Ectodermal cell (in vitro differentiated cells): ENCODE measurements around the gene ANKRD44.
"Not testable (repeated sequence)": the region's sequence is repeated elsewhere in the genome, so short reads cannot be mapped to it uniquely, and the experiment has no call there.

Source experiments
- H3K27ac ChIP-seq: 2 replicates; pipeline ENCODE4 v1.7.0; 2013; ENCODE audit warnings: mild to moderate bottlenecking, low read depth, low read length; ENCODE audit not compliant: insufficient read depth, poor library complexity, severe bottlenecking
- H3K27me3 ChIP-seq: 2 replicates; pipeline ENCODE4 v1.7.0; 2013; ENCODE audit warnings: mild to moderate bottlenecking, low read length; ENCODE audit not compliant: insufficient read depth, control insufficient read depth, poor library complexity, severe bottlenecking
- H3K36me3 ChIP-seq: one replicate; pipeline ENCODE4 v1.7.0; 2013; ENCODE audit warnings: low read length; ENCODE audit not compliant: control insufficient read depth, insufficient read depth
- H3K4me1 ChIP-seq: one replicate; pipeline ENCODE4 v1.7.0; 2013; ENCODE audit warnings: low read length; ENCODE audit not compliant: control insufficient read depth, insufficient read depth
- H3K4me3 ChIP-seq: 2 replicates; pipeline ENCODE4 v1.7.0; 2013; ENCODE audit warnings: low read depth, low read length, control low read depth; ENCODE audit not compliant: insufficient read depth
- H3K9me3 ChIP-seq: 2 replicates; pipeline ENCODE4 v1.7.0; 2013; ENCODE audit warnings: mild to moderate bottlenecking, low read length, moderate library complexity; ENCODE audit not compliant: control insufficient read depth
- WGBS, 2 experiments: methylation state at CpG; one replicate each; pipeline ENCODE4 v1.1.7; 2013; ENCODE audit warnings: missing lambda C conversion rate in 2 of 2; 5-methylcytosine and 5-hydroxymethylcytosine counted together

ANKRD44 gene

GRCh38 chr2:197292619-197293018 is 18.0 kb downstream of the ANKRD44 start:
- no peak overlapping the region for H3K27ac ChIP-seq
- H3K27me3 ChIP-seq: no peaks in the 10 kb centered on the region
- 90 to 95% methylated on average over 2 of the region's 2 CpGs for WGBS, 2 experiments
- H3K4me1 ChIP-seq: no peaks in the 10 kb centered on the region
- no peaks in the 10 kb centered on the region for H3K9me3 ChIP-seq
- no peak overlapping the region for H3K4me3 ChIP-seq
- no peaks in the 10 kb centered on the region for H3K36me3 ChIP-seq

GRCh38 chr2:197287596-197287932 is 23.0 kb downstream of the ANKRD44 start:
- not testable (repeated sequence) for H3K27ac ChIP-seq, H3K36me3 ChIP-seq, H3K27me3 ChIP-seq, H3K4me3 ChIP-seq, H3K9me3 ChIP-seq, H3K4me1 ChIP-seq
- WGBS, 2 experiments: 90 to 92% methylated on average over 7 of the region's 7 CpGs

GRCh38 chr2:197286805-197287595 is 23.6 kb downstream of the ANKRD44 start:
- H3K9me3 ChIP-seq: no peaks in the 10 kb centered on the region
- no peak overlapping the region for H3K4me3 ChIP-seq
- H3K4me1 ChIP-seq: no peaks in the 10 kb centered on the region
- H3K36me3 ChIP-seq: no peaks in the 10 kb centered on the region
- H3K27ac ChIP-seq: no peak overlapping the region
- no peaks in the 10 kb centered on the region for H3K27me3 ChIP-seq
- WGBS, 2 experiments: 89 to 91% methylated on average over 8 of the region's 8 CpGs

- no peaks in the 10 kb centered on the region for H3K9me3 ChIP-seq
- H3K36me3 ChIP-seq: no peaks in the 10 kb centered on the region
These were observed 25.2 kb downstream of the ANKRD44 start for GRCh38 chr2:197285361-197285760.

GRCh38 chr2:197284956-197285355 is 25.6 kb downstream of the ANKRD44 start:
- H3K27me3 ChIP-seq: no peaks in the 10 kb centered on the region
- no peaks in the 10 kb centered on the region for H3K36me3 ChIP-seq
- H3K4me3 ChIP-seq: no peak overlapping the region
- H3K9me3 ChIP-seq: no peaks in the 10 kb centered on the region
- peaks cover 5% of the 10 kb centered on the region for H3K4me1 ChIP-seq
- no peak overlapping the region for H3K27ac ChIP-seq

More at GRCh38 chr2:197285361-197285760, 25.2 kb downstream of the ANKRD44 start:
- 90 to 97% methylated on average over 3 of the region's 3 CpGs for WGBS, 2 experiments
- no peaks in the 10 kb centered on the region for H3K27me3 ChIP-seq
- no peak overlapping the region for H3K27ac ChIP-seq
- peaks cover under 1% of the 10 kb centered on the region for H3K4me1 ChIP-seq
- no peak overlapping the region for H3K4me3 ChIP-seq

- H3K27me3 ChIP-seq: no peaks in the 10 kb centered on the region
- no peak overlapping the region for H3K27ac ChIP-seq
- WGBS, 2 experiments: 100% methylated on average over 2 of the region's 2 CpGs
- H3K9me3 ChIP-seq: no peaks in the 10 kb centered on the region
- H3K36me3 ChIP-seq: no peaks in the 10 kb centered on the region
- H3K4me3 ChIP-seq: no peak overlapping the region
- peaks cover 5% of the 10 kb centered on the region for H3K4me1 ChIP-seq
These were observed 29.2 kb downstream of the ANKRD44 start for GRCh38 chr2:197281421-197281820.

- Histone ChIP-seq H3K4me3 (no peak overlapping the region), H3K36me3 (no peaks in the 10 kb centered on the region), H3K27ac (no peak overlapping the region), H3K9me3 (no peaks in the 10 kb centered on the region), H3K27me3 (no peaks in the 10 kb centered on the region), H3K4me1 (peaks cover 5% of the 10 kb centered on the region)
- 74 to 75% methylated on average over 13 of the region's 13 CpGs for WGBS, 2 experiments
These were observed 30.4 kb downstream of the ANKRD44 start for GRCh38 chr2:197280015-197280702.

GRCh38 chr2:197278799-197279763 is 31.5 kb downstream of the ANKRD44 start:
- WGBS, 2 experiments: 83 to 84% methylated on average over 12 of the region's 12 CpGs
- Histone ChIP-seq H3K36me3 (no peaks in the 10 kb centered on the region), H3K4me3 (no peak overlapping the region), H3K27me3 (no peaks in the 10 kb centered on the region), H3K4me1 (peaks cover 5% of the 10 kb centered on the region), H3K9me3 (no peaks in the 10 kb centered on the region), H3K27ac (no peak overlapping the region)

- WGBS, 2 experiments: 75 to 76% methylated on average over 5 of the region's 5 CpGs
- no peaks in the 10 kb centered on the region for H3K36me3 ChIP-seq
- no peaks in the 10 kb centered on the region for H3K9me3 ChIP-seq
These were observed 32.8 kb downstream of the ANKRD44 start for GRCh38 chr2:197277794-197278193.

GRCh38 chr2:197276156-197276555 is 34.4 kb downstream of the ANKRD44 start:
- Histone ChIP-seq H3K27ac (no peak overlapping the region), H3K9me3 (no peaks in the 10 kb centered on the region), H3K36me3 (no peaks in the 10 kb centered on the region), H3K27me3 (no peaks in the 10 kb centered on the region), H3K4me1 (peaks cover 5% of the 10 kb centered on the region), H3K4me3 (no peak overlapping the region)
- WGBS, 2 experiments: 79 to 86% methylated on average over 1 to 2 of the region's 2 CpGs

More at GRCh38 chr2:197277794-197278193, 32.8 kb downstream of the ANKRD44 start:
- no peak overlapping the region for H3K4me3 ChIP-seq
- H3K27me3 ChIP-seq: no peaks in the 10 kb centered on the region
- no peak overlapping the region for H3K27ac ChIP-seq
- H3K4me1 ChIP-seq: peaks cover 5% of the 10 kb centered on the region
